ENCODE results near the gene CYP3A7. TPM values are rescaled to one million over a fixed set of nuclear protein-coding genes. Genes with fewer than 3 reads are reported as not detected.
"Not testable (repeated sequence)": the region's sequence is repeated elsewhere in the genome, so short reads cannot be mapped to it uniquely, and the experiment has no call there.

The CYP3A7 gene
- polyA plus RNA-seq, 3 donors, result 0.30 to 1.4 (median 0.91) TPM

DNA sequence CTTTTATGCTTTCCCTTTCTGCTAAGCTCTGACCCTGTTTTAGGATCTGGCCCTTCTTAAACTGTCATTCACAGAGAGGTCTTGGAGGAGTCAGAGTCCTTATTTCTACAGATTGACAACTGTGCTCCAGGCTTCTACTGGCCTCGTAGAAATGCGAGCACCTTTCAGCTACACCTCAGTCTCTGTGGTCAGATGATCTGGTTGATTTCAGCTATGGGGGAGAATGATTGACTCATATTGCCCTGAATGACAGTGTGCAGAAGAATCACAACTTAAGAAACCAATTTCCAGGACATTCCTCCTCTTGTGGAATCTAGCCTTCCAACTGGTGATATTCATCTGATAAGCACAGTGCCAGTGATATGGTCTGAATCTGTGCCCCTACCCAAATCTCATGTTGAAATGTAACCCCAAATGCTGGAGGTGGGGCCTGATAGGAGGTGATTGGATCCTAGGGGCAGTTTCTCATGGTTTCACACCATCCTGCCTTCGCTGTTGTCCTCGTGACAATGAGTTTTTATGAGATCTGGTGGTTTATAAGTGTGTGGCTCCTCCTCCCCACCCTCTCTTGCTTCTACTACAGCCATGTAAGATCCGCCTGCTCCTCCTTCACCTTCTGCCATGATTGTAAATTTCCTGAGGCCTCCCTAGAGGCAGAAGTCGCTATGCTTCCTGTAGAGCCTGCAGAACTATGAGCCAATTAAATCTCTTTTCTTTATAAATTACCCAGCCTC is 14.0 kb upstream of the CYP3A7 start:
- no peak for DNase-seq (ENCODE audit: extremely low read depth in 1 of 11, low read depth in 9 of 11, low spot score in 4 of 11)

DNA sequence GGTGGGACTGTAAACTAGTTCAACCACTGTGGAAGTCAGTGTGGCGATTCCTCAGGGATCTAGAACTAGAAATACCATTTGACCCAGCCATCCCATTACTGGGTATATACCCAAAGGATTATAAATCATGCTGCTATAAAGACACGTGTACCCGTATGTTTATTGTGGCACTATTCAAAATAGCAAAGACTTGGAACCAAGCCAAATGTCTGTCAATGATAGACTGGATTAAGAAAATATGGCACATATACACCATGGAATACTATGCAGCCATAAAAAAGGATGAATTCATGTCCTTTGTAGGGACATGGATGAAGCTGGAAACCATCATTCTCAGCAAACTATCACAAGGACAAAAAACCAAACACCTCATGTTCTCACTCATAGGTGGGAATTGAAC is 11.9 kb upstream of the CYP3A7 start:
- DNase-seq (ENCODE audit: extremely low read depth in 1 of 11, low read depth in 9 of 11, low spot score in 4 of 11), result not testable (repeated sequence)

DNA sequence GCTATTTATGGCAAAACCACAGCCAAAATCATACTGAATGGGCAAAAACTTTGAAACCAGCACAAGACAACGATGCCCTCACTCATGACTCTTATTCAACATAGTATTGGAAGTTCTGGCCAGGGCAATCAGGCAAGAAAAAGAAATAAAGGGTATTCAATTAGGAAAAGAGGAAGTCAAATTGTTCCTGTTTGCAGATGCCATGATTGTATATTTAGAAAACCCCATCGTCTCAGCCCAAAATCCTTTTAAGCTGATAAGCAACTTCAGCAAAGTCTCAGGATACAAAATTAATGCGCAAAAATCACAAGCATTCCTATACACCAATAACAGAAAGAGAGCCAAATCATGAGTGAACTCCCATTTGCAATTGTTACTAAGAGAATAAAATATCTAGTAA is 10.4 kb upstream of the CYP3A7 start:
- DNase-seq (ENCODE audit: extremely low read depth in 1 of 11, low read depth in 9 of 11, low spot score in 4 of 11), result not testable (repeated sequence)

DNA sequence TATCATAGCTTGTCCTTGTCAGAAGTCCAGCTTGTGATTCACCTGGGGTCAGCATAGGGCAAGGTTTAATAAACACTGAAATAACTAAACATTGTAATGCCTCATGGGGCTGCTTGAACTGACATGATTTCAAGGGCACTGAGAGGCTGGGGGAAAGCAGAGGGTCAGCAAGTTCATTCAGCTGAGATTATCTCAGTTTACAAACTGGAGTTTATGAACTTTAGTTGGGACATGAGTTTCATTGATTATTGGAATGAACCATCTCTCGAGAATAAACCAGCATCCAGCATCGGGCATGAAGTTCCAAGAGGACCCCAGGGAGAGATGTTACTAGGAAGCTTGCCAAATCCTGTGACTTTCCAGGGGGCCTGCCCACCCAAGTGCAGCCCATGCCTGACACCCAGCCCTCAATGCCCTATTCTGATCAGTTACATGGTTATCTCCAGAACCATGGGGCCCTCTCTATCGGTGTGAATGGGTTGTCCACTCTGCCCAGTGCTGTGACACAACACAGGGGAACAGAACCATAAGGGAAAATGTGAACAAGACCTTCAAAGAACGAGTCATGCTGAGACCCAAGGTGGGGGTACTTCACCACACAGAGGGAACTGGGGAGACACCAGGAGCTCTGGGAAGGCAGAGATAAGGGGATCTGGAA is 7.9 kb upstream of the CYP3A7 start:
- DNase-seq (ENCODE audit: extremely low read depth in 1 of 11, low read depth in 9 of 11, low spot score in 4 of 11), result no peak

DNA sequence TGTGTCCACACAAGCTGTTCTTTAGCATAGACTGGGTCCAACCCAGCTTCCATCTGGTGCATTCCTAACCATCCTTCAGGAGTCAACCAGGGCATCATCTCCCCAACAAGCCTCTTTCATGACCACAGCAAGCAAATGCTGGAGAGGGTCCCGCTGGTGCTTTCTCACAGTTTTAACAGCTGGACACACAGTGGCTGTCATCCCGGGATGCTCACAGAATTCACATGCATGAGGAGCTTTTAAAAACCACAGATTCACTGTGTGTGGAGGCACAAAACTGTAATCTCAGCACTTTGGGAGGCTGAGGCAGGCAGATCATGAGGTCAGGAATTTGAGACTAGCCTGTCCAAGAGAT is 6.4 kb upstream of the CYP3A7 start:
- DNase-seq (ENCODE audit: extremely low read depth in 1 of 11, low read depth in 9 of 11, low spot score in 4 of 11), result no peak

DNA sequence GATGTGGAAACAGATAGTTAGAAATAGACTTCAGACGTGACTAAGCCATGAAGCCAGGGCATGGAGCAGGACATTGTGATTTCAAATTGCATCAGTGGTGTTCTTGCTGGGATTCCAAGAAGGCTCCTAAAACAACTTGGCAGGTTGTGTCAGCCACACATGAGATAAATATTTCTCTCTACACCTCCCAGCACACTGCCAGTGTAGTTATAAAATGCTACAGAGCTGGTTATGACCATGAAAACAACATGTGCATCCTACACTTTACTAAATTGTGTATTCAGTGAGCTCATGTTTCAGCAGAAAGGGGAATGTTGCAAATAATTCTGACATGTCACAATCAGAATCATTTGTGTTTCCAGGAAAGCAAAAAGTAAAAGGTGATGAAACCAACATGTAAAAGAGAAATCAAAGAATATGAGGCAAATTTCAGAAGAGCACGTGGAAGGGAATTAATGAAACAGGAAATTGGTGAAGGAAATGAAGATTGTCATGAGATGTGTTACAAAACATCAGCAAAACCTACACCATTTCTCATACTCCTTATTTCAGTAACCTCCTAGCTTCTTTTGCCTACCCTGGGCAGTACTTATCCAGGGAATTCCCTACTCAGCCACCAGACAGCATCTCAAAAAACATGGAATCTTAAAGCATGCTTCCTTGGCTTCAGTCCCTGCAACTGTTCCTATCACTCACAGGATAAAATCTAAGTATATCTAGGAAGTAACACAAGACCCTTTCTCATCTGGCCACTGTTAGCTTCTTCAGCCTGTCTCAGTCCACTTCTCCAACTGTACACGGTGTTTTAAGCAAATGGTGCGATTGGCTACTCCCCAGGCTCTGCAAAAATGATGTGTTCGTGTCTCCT is 5.8 kb upstream of the CYP3A7 start:
- DNase-seq (ENCODE audit: extremely low read depth in 1 of 11, low read depth in 9 of 11, low spot score in 4 of 11), result no peak

DNA sequence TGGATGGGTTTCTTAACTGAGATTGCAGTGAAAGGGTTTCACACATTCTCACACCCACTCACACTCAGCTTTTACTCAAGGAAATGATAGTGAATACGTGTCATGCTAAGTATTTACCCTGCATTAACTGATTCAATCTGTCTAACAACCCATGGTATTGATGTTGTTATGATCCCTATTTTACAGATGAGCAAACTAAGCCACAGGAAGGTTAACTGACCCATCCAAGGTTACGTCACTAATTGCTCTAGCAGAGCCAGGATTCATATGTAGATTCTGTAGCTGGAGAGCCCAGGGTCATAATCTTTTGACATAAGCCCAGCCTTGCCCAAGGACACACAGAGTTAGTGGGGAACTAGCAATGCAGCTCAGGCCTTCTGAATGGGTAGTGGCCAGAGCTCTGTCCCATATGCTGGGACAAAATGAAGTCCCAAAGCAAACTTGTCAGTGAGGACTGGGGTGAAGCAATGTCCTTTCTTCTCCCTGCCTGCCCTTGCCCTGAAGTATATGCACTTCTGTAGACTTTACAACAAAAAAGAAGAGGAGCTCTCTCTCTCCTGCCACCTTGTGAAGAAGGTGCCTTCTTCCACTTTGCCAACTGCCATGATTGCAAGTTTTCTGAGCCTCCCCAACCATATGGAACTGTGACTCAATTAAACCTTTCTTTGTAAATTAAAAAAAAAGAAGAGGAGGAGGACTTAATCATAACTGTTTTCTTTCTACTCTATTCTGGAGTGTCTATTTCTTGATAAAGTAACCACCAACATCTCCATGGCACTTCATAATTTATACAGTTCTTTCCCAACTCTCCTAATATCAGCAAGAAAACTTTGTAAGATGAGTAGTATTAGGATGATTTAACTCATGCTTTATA is 4.9 kb upstream of the CYP3A7 start:
- no peak for DNase-seq (ENCODE audit: extremely low read depth in 1 of 11, low read depth in 9 of 11, low spot score in 4 of 11)

DNA sequence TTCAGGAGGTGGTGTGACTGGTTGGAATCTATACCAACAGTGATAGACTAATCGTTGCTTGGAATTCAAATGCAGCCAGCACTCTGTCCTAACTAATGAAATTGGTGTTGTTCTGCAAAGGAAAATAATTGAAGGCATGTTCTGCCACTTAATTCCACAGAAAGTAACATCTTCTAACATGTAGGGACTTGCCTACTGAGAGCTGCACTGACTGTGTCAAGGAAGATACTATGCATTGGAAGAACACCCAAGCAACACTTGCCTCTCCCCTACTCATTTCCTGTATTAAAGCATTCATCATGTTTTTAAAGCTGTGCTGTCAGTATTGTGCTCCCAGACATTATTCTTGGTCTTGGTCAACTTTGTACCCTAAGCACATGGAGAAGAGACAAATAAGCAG is 2.7 kb upstream of the CYP3A7 start:
- DNase-seq (ENCODE audit: extremely low read depth in 1 of 11, low read depth in 9 of 11, low spot score in 4 of 11), result no peak

DNA sequence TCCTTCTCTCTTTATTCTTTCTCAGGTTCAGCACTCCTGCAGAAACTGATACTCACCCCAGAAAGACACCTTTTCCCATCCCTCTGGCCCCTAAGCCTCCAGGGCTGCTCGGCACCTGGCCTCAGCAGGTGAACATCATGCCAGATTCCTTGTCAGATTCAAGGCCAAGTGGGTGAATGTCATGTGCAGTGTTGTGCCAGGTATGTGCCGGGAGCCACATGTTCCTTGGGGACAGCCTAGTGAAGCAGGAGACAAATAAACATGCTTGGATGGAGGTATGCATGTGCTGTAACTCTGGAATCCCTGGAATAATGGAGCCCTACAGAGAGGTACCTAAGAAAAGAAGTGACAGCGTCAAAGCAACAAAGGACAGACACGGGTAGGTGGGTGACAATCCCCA is 1.7 kb upstream of the CYP3A7 start:
- not testable (repeated sequence) for DNase-seq (ENCODE audit: extremely low read depth in 1 of 11, low read depth in 9 of 11, low spot score in 4 of 11)

DNA sequence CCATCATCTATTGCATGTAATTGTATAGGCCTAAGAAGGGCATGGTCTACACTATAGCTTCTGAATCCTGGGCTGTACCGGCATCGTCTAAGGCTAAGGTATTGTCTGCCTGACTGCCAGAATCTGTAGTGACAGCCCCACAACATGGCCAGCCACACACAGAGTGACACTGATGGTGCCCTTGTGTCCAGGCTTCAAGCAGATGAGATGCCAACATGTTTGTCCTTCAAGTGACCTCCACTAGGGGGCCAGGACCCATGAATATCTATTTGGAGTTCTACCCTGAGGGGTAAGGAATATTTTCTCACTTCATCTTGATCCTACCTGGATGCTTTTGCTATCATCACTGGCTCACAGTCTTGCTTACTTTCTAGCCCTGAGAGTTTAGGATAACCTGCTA is 1.5 kb downstream of the CYP3A7 start:
- no peak for DNase-seq (ENCODE audit: extremely low read depth in 1 of 11, low read depth in 9 of 11, low spot score in 4 of 11)

DNA sequence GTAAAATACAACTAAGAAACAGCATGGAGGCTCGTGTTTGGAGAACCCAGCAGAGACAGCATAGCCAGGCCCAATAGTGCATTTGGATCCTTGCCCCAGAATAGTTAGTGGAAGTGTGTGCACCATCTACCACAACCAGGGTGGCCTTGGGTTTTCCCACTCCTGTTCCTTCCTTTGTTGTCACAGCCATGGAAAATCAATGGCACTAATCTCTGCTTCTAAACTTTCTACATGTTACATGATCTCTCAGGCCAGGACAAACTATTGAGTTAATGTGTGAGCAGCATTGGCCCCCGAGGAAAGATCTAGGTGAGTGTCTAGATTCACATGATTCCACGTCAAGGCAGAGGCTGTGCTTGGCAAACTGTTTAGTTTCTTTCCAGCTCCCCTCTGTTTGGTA is 2.0 kb downstream of the CYP3A7 start:
- DNase-seq (ENCODE audit: extremely low read depth in 1 of 11, low read depth in 9 of 11, low spot score in 4 of 11), result no peak

DNA sequence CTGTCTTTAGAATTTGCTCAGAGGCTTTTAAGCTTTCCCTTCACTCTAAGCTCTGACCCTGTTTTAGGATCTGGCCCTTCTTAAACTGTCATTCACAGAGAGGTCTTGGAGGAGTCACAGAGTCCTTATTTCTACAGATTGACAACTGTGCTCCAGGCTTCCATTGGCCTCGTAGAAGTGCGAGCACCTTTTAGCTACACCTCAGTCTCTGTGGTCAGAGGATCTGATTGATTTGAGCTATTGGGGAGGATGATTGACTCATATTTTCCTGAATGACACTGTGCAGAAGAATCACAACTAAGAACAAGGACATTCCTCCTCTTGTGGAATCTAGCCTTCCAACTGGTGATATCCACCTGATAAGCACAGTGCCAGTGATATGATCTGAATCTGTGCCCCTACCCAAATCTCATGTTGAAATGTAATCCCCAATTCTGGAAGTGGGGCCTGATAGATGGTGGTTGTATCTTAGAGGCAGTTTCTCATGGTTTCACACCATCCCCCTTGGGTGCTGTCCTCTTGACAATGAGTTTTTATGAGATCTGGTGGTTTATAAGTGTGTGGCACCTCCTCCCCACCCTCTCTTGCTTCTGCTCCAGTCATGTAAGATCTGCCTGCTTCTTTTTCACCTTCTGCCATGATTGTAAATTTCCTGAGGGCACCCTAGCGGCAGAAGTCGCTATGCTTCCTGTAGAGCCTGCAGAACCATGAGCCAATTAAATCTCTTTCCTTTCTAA is 3.2 kb downstream of the CYP3A7 start:
- DNase-seq (ENCODE audit: extremely low read depth in 1 of 11, low read depth in 9 of 11, low spot score in 4 of 11), result no peak

DNA sequence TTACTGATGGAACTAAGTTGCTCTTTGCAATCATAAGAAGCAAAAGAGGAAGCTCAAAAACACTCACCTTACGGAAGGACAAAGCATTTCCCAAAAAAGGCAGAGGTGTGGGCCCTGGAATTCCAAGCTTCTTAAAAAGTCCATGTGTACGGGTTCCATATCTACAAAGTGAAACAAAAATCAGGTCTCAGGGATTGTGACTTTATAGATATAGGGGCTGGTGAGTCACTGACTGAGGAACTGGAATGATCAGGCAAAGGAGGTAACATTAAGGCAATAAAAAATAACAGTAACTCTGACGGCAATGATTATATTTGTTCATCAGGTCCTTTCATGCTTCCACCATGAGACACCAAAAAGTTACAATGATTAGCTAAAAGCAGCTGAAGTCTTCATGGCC is 4.0 kb downstream of the CYP3A7 start:
- DNase-seq (ENCODE audit: extremely low read depth in 1 of 11, low read depth in 9 of 11, low spot score in 4 of 11), result no peak

DNA sequence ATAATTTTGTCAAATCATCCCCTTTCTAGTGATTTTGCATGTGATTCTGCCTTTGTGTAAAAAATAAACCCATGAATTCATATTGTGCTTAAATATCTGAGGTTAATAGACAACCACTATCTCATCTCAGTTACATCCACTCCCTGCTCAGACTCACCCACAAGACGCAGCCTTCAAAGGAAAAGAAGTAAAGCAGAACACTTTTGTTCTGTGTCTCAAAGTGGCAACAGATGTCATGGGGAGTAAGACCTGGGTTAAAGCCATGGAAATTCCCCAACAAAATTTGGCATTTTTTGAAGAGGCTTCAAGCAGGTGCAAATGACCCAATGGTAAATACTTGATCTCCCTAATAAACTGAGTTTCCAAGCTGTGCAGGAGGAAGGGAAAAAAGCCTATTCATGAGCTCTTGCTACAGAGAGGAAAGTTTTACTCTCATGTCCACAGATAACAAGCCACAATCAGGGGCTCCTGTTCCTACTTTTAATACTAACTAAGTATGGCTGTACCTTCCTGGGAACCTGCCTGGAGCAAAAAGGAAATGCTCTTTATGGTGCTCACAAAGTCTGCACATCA is 4.7 kb downstream of the CYP3A7 start:
- DNase-seq (ENCODE audit: extremely low read depth in 1 of 11, low read depth in 9 of 11, low spot score in 4 of 11), result no peak

DNA sequence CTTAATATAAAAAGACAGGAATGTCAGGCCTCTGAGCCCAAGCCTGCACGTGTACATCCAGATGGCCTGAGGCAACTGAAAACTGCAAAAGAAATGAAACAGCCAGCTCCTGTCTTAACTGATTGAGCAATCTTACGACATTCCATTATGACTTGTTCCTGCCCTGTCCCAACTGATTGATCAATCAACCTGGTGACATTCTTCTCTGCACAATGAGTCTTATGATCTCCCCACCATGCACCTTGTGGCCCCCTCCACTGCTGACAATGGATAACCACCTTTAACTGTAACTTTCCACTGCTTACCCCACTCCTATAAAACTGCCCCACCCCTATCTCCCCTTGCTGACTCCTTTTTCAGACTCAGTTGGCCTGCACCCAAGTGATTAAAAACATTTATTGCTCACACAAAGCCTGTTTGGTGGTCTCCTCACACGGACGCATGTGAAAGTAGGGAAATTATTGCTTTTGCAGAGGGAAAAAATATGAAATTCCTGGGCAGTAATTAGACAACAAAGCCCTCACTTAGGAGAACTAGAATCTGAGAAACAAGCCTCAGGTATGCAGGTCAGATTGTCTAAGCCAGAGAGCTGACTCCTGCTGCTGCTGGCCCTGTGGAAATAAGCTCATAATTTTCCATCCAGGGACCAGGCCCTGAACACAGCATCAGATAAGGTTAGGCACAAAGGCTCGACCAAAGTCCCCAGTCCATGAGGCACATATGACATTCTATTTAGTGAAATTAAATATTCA is 5.3 kb downstream of the CYP3A7 start:
- no peak for DNase-seq (ENCODE audit: extremely low read depth in 1 of 11, low read depth in 9 of 11, low spot score in 4 of 11)

DNA sequence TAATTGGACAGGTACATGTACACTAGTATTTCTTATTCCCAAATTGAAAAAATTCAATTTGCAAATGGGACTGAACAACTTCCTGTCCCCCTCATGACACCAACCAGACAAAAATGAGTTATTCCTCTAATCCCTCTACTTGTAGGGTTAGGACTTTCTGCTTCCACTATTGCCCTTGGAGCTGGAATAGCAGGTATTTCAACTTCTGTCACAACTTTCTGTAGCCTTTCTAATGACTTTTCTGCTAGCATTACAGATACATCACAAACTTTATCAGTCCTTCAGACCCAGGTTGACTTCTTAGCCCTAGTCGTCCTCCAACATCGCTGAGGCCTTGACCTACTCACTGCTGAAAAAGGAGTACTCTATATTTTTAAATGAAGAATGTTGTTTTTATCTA is 6.4 kb downstream of the CYP3A7 start:
- DNase-seq (ENCODE audit: extremely low read depth in 1 of 11, low read depth in 9 of 11, low spot score in 4 of 11), result no peak

DNA sequence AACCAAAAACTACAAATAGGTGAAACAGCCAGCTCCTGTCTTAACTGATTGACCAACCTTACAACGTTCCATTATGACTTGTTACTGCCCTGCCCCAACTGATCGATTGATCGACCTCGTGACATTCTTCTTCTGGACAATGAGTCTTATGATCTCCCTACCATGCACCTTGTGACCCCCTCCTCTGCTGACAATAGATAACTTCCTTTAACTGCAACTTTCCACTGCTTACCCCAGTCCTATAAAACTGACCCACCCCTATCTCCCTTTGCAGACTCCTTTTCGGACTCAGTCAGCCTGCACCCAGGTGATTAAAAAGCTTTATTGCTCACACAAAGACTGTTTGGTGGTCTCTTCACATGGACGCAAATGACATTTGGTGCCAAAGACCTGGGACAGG is 11.8 kb downstream of the CYP3A7 start:
- DNase-seq (ENCODE audit: extremely low read depth in 1 of 11, low read depth in 9 of 11, low spot score in 4 of 11), result not testable (repeated sequence)

All from renal cortex interstitium (tissue), 11 donors.